KMS-11 (cell line): Measurements from ENCODE around the gene TMA7.

ENCODE experiments used
- H2AFZ ChIP-seq: fragments of 200-600 bp; sonication (generic); 2 replicates; pipeline ENCODE4 v1.6.1; 2016; ENCODE audit warnings: antibody characterized with exemption, mixed run types, low read depth
- H3K27ac ChIP-seq: fragments of 200-600 bp; sonication (generic); 2 replicates; pipeline ENCODE4 v1.6.1; 2016; ENCODE audit warnings: mild to moderate bottlenecking, mixed run types
- H3K27me3 ChIP-seq: fragments of 200-600 bp; sonication (generic); 2 replicates; pipeline ENCODE4 v1.6.1; 2017; ENCODE audit warnings: mild to moderate bottlenecking, low read depth, mixed run types, moderate library complexity; ENCODE audit not compliant: insufficient read depth
- H3K36me3 ChIP-seq: fragments of 200-600 bp; sonication (generic); 2 replicates; pipeline ENCODE4 v1.6.1; 2017; ENCODE audit warnings: mild to moderate bottlenecking, mixed run types; ENCODE audit not compliant: insufficient read depth
- H3K4me1 ChIP-seq: fragments of 200-600 bp; sonication (generic); 2 replicates; pipeline ENCODE4 v1.6.1; 2016; ENCODE audit warnings: mild to moderate bottlenecking, low read depth, mixed run types; ENCODE audit not compliant: poor library complexity, severe bottlenecking
- H3K4me2 ChIP-seq: fragments of 200-600 bp; sonication (generic); 2 replicates; pipeline ENCODE4 v1.7.0; 2016; ENCODE audit warnings: mild to moderate bottlenecking, mixed run types
- H3K4me3 ChIP-seq: fragments of 200-600 bp; sonication (generic); IDR thresholded peaks from 2 replicates; pipeline ENCODE4 v1.6.1; 2017; ENCODE audit warnings: low read depth, low read length, mixed read lengths; ENCODE audit not compliant: insufficient read depth
- H3K79me2 ChIP-seq: fragments of 200-600 bp; sonication (generic); 2 replicates; pipeline ENCODE4 v1.6.1; 2016; ENCODE audit warnings: low read depth, mixed run types; ENCODE audit not compliant: insufficient read depth
- H3K9ac ChIP-seq: fragments of 200-600 bp; sonication (generic); 2 replicates; pipeline ENCODE4 v1.6.1; 2016; ENCODE audit warnings: mild to moderate bottlenecking, mixed run types
- H4K20me1 ChIP-seq: fragments of 200-600 bp; sonication (generic); 2 replicates; pipeline ENCODE4 v1.6.1; 2016; ENCODE audit warnings: mild to moderate bottlenecking, mixed run types; ENCODE audit not compliant: insufficient read depth
- CTCF ChIP-seq: fragments of 200-600 bp; sonication (generic); conservative IDR thresholded peaks from 2 replicates; pipeline ENCODE4 v1.6.1; 2017; ENCODE audit warnings: low read depth, mild to moderate bottlenecking, antibody characterized with exemption, low read length, moderate library complexity, mixed read lengths

TMA7 gene

DNA sequence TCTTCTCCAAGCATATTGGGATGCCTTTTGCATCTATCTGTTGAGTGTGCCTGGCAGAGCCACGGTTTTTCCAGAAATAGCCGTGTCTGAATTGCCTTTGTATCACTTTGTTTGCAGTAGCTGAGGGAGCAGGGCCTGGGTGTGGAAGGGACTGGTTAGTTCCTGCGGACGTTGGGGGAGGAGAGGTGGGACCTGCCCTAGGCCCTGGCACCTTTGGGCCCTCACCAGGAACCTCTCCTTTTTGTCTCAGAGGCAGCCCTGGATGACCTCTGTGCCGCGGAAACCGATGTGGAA, 25.1 kb downstream of the TMA7 start:
- Histone ChIP-seq H3K4me1 (peaks cover 28% of the 10 kb centered on the region), H3K9ac (peak overlapping the region; percentile 93; the same call in 1 of the 2 replicates), H4K20me1 (no peaks in the 10 kb centered on the region), H3K27me3 (no peaks in the 10 kb centered on the region), H3K4me3 (no peak overlapping the region), H3K36me3 (no peaks in the 10 kb centered on the region), H3K4me2 (peak overlapping the region; percentile 92; the same call in 1 of the 2 replicates), H3K27ac (peak overlapping the region; percentile 93), H3K79me2 (peaks cover 10% of the 10 kb centered on the region; the same call in 1 of the 2 replicates), H2AFZ (no peak overlapping the region)
- TF ChIP-seq CTCF = no peak

- Histone ChIP-seq H3K4me3 (no peak overlapping the region), H3K27ac (peak overlapping the region; percentile 93), H3K4me2 (peak overlapping the region; percentile 92; the same call in 1 of the 2 replicates), H3K79me2 (peaks cover 10% of the 10 kb centered on the region; the same call in 1 of the 2 replicates), H3K9ac (peak overlapping the region; percentile 93), H3K4me1 (peaks cover 28% of the 10 kb centered on the region), H3K36me3 (no peaks in the 10 kb centered on the region), H4K20me1 (no peaks in the 10 kb centered on the region), H3K27me3 (no peaks in the 10 kb centered on the region), H2AFZ (peak overlapping the region; percentile 54; the same call in 1 of the 2 replicates)
- TF ChIP-seq CTCF = no peak
Measured at GRCh38 chr3:48465531-48466378, 25.7 kb downstream of the TMA7 start.

DNA sequence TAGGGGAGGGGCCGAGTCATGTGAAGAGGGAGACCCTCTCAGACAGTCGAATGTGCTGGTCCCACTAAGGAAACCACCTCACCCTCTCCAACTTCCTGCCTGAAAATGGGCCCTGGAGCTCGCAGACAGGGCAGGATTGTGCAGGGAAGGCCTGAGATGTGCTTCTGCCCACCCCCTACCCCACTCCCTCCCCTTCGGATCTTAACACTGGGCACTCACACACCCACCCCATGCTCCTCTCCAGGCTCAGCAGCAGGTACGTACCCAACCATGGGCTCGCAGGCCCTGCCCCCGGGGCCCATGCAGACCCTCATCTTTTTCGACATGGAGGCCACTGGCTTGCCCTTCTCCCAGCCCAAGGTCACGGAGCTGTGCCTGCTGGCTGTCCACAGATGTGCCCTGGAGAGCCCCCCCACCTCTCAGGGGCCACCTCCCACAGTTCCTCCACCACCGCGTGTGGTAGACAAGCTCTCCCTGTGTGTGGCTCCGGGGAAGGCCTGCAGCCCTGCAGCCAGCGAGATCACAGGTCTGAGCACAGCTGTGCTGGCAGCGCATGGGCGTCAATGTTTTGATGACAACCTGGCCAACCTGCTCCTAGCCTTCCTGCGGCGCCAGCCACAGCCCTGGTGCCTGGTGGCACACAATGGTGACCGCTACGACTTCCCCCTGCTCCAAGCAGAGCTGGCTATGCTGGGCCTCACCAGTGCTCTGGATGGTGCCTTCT, 26.5 kb downstream of the TMA7 start:
- Histone ChIP-seq H3K4me3 (no peak overlapping the region), H3K79me2 (peaks cover 18% of the 10 kb centered on the region; the same call in 1 of the 2 replicates), H3K27ac (peak overlapping the region; percentile 93), H3K4me2 (peak overlapping the region; percentile 92), H3K36me3 (no peaks in the 10 kb centered on the region), H3K27me3 (no peaks in the 10 kb centered on the region), H4K20me1 (no peaks in the 10 kb centered on the region), H2AFZ (no peak overlapping the region), H3K4me1 (peaks cover 29% of the 10 kb centered on the region), H3K9ac (peak overlapping the region; percentile 93)
- TF ChIP-seq CTCF = no peak

GRCh38 chr3:48467110-48467454, 27.0 kb downstream of the TMA7 start:
- Histone ChIP-seq H3K9ac (peak overlapping the region; percentile 93; the same call in 1 of the 2 replicates), H3K27ac (peak overlapping the region; percentile 93), H3K36me3 (no peaks in the 10 kb centered on the region), H2AFZ (no peak overlapping the region), H4K20me1 (no peaks in the 10 kb centered on the region), H3K27me3 (no peaks in the 10 kb centered on the region), H3K79me2 (peaks cover 23% of the 10 kb centered on the region; the same call in 1 of the 2 replicates), H3K4me2 (peak overlapping the region; percentile 92), H3K4me1 (peaks cover 34% of the 10 kb centered on the region), H3K4me3 (no peak overlapping the region)
- no peak for TF ChIP-seq CTCF
